Right lobe of liver (tissue), 6 donors: ENCODE data around the gene SFN. TPM values are rescaled to one million over a fixed set of nuclear protein-coding genes. Genes with fewer than 3 reads are reported as not detected.

Experiments
- ATAC-seq, 4 donors: fragments of 200-7000 bp; cut with Tn5 transposase; one replicate each; pipeline ENCODE4 v1.9.1; 2020; ENCODE audit warnings: mild to moderate bottlenecking in 4 of 4, moderate library complexity in 4 of 4
- DNase-seq, 3 donors: peaks; one replicate each; pipeline ENCODE4 v3.0.0-alpha.2; 2020
- H3K27ac ChIP-seq, 3 donors: fragments of 200-600 bp; one replicate each; pipeline ENCODE4 v1.8.0; 2022
- H3K27me3 ChIP-seq, 2 donors: fragments of 200-600 bp; one replicate each; pipeline ENCODE4 v1.8.0; 2022
- H3K36me3 ChIP-seq, 4 donors: fragments of 200-600 bp; sonication (generic) in 1 of 4; one replicate each; pipeline versions ENCODE4 v1.5.1 to v1.8.0; 2017 to 2022; ENCODE audit warnings: control low read depth in 1 of 4
- H3K4me1 ChIP-seq, 4 donors: fragments of 200-600 bp; sonication (generic) in 1 of 4; one replicate each; pipeline versions ENCODE4 v1.5.1 to v1.8.0; 2017 to 2022; ENCODE audit warnings: control low read depth in 1 of 4
- H3K4me3 ChIP-seq, 3 donors: fragments of 200-600 bp; one replicate each; pipeline ENCODE4 v1.8.0; 2022
- H3K9me3 ChIP-seq, 4 donors: fragments of 200-600 bp; sonication (generic) in 1 of 4; one replicate each; pipeline versions ENCODE4 v1.5.1 to v1.8.0; 2017 to 2022; ENCODE audit warnings: control low read depth in 1 of 4
- CTCF ChIP-seq, 4 donors: fragments of 200-600 bp in 3 of 4; fragments of 450-650 bp in 1 of 4; IDR thresholded peaks; one replicate each; pipeline versions ENCODE4 v1.5.1 to v1.8.0; 2016 to 2022; ENCODE audit warnings: antibody characterized with exemption in 4 of 4, mild to moderate bottlenecking in 2 of 4
- POLR2A ChIP-seq: fragments of 450-650 bp; IDR thresholded peaks from one replicate; pipeline ENCODE4 v1.6.1; 2017; ENCODE audit warnings: antibody characterized with exemption, mild to moderate bottlenecking
- WGBS: methylation state at CpG from one replicate; pipeline ENCODE4 v1.1.6; 2018; ENCODE audit warnings: low coverage, low lambda C conversion rate; ENCODE audit not compliant: insufficient coverage; ENCODE audit errors: missing lambda C conversion rate; 5-methylcytosine and 5-hydroxymethylcytosine counted together
- intact Hi-C, 2 donors: fragments of 100-400 bp; cut with DNase I; formaldehyde crosslinking; loops; one replicate each; pipeline versions ENCODE4 v1.11.2 to v1.14.1; 2022
- total RNA-seq, 6 experiments: library from RNA; depleted of rRNA in 2 of 6; stranded (reverse); fragments of >200 nt in 2 of 6; fragmentation: NEBNext Ultra II Directional in 3 of 6; extraction: Animal tissue kit (Norgen Biotek cat#: 25700) in 3 of 6; gene quantifications; one replicate each; pipeline versions ENCODE4 v1.1.0 to v1.2.4, GENCODE V29; 2016 to 2023
- donor health status: DM: no; HTN: yes; CAD: no.
- donor health status: DM: no; HTN: no; CAD: no.
- donor health status: DM: no; HTN: no; CAD: no.
- donor health status: DM: no; HTN: yes; CAD: no.
- donor health status: DM: no; HTN: yes; CAD: no.

SFN gene
- total RNA-seq, 6 experiments from 2014 or later: 2.2 to 2.5 (median 2.5) TPM; not detected in 3

GRCh38 chr1:26890467-26890796 is 27.5 kb downstream of the SFN start:
- TF ChIP-seq CTCF (IDR thresholded peaks at IDR 0.05): no peak
- TF ChIP-seq POLR2A: no peak
- WGBS: 0% methylated on average over 12 of the region's 12 CpGs
- intact Hi-C loops: no loop called here
- no peaks in the 10 kb centered on the region for H3K27me3 ChIP-seq
- H3K4me3 ChIP-seq: peak overlapping the region; percentile 80 to 95 (median 95)
- no peaks in the 10 kb centered on the region for H3K9me3 ChIP-seq
- ATAC-seq: peak; percentile 34 to 47 (median 39)
- peaks cover 0 to 14% (median 0%) of the 10 kb centered on the region in 4 donors for H3K4me1 ChIP-seq
- no peak for DNase-seq
- peaks cover 0 to 63% (median 20%) of the 10 kb centered on the region in 4 donors for H3K36me3 ChIP-seq
- peak overlapping the region; percentile 71 to 77 (median 73) for H3K27ac ChIP-seq

DNA sequence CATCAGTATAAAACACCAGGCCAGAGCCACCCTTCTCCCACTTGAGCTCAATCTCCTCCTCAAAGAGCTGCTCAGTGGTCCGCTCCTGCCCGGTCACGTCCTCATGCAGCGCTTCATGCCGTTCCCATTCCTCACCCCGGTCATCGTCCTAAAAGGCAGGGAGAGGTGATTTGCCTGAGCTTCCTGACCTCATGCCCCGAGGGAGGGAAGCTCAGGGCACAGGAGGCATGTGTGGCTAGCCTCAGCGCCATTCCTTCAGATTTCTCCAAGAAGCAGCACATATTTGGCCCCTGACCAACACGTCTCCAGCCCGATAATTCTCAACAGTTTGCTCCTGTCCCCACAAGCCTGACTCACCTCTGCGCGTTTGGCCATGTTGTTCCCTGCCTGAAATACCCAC is 31.3 kb downstream of the SFN start:
- H3K27me3 ChIP-seq: no peaks in the 10 kb centered on the region
- H3K4me3 ChIP-seq: no peak overlapping the region
- H3K9me3 ChIP-seq: no peaks in the 10 kb centered on the region
- TF ChIP-seq POLR2A: no peak
- no peak for TF ChIP-seq CTCF (IDR thresholded peaks at IDR 0.05)
- intact Hi-C loops: no loop called here
- DNase-seq: no peak
- H3K27ac ChIP-seq: no peak overlapping the region
- ATAC-seq: no peak
- peaks cover 0 to 14% (median 2%) of the 10 kb centered on the region in 4 donors for H3K4me1 ChIP-seq
- H3K36me3 ChIP-seq: peaks cover 0 to 44% (median 15%) of the 10 kb centered on the region in 4 donors
- WGBS: 81% methylated on average over 4 of the region's 13 CpGs

GRCh38 chr1:26897351-26897750 is 34.4 kb downstream of the SFN start:
- ATAC-seq (no peak), DNase-seq (no peak)
- H3K9me3 ChIP-seq: no peaks in the 10 kb centered on the region
- 91% methylated on average over 6 of the region's 9 CpGs for WGBS
- TF ChIP-seq POLR2A (no peak), CTCF (IDR thresholded peaks at IDR 0.05) (no peak)
- no peaks in the 10 kb centered on the region for H3K27me3 ChIP-seq
- intact Hi-C loops: no loop called here
- H3K27ac ChIP-seq: no peak overlapping the region
- peaks cover 0 to 16% (median 3%) of the 10 kb centered on the region in 4 donors for H3K4me1 ChIP-seq
- H3K4me3 ChIP-seq: no peak overlapping the region
- peaks cover 0 to 41% (median 15%) of the 10 kb centered on the region in 4 donors for H3K36me3 ChIP-seq

GRCh38 chr1:26900001-26900814 is 37.3 kb downstream of the SFN start, which contains the start of gene GPATCH3:
GPATCH3 (minus strand) TSS chr1:26900467; CDS start chr1:26900442, 25 bp downstream.
- Histone ChIP-seq H3K36me3 (peaks cover 0 to 17% (median 4%) of the 10 kb centered on the region in 4 donors), H3K27me3 (no peaks in the 10 kb centered on the region), H3K4me3 (peak within 1 kb of the TSS; percentile 77 to 82 (median 81)), H3K4me1 (peaks cover 0 to 25% (median 6%) of the 10 kb centered on the region in 4 donors), H3K9me3 (no peaks in the 10 kb centered on the region), H3K27ac (peak within 1 kb of the TSS; percentile 41 to 72 (median 64))
- ATAC-seq: peak; percentile 81 to 90 (median 88)
- 0% methylated on average over 39 of the region's 50 CpGs for WGBS
- peak; percentile 90 to 91 (median 91) for DNase-seq
- TF ChIP-seq POLR2A (peak; percentile 71), CTCF (IDR thresholded peaks at IDR 0.05) (no peak)
- intact Hi-C loops: no loop called here
